Measurements from ENCODE around the gene ZSCAN5A.
"Not testable (repeated sequence)": the region's sequence is repeated elsewhere in the genome, so short reads cannot be mapped to it uniquely, and the experiment has no call there.

Gene ZSCAN5A

GRCh38 chr19:56199687-56200086 is 115.0 kb downstream of the ZSCAN5A start:
- no peak for DNase-seq

DNA sequence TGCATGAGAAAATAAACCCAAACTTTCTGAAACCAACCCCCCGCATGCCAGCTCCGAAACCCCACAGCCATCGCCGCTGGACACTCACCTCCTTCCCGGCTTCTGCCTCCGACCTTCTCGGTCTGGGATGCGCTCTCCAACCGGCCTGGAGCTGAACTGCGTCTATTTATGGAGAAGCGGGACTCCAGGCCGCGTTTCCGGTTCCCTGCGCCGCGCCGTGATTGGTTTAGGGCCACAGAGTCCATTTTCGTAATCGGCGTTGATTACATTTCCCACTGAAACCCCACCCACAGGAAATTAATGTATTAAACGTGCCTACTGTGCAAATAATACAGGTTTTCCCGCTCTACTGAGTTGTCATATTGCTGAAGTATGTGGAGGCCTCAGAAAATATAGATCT is 117.0 kb downstream of the ZSCAN5A start, which contains the start of gene ZSCAN5B:
Gene ZSCAN5B, minus strand, starts transcription at position 138 of the 400 bp plus-strand sequence. CDS start 4,731 bp downstream, outside the sequence.
- not testable (repeated sequence) for DNase-seq

GRCh38 chr19:56193981-56194640 is 120.5 kb downstream of the ZSCAN5A start:
- DNase-seq, result no peak

- DNase-seq, result no peak
These were observed 122.9 kb downstream of the ZSCAN5A start for GRCh38 chr19:56191711-56192110.

DNA sequence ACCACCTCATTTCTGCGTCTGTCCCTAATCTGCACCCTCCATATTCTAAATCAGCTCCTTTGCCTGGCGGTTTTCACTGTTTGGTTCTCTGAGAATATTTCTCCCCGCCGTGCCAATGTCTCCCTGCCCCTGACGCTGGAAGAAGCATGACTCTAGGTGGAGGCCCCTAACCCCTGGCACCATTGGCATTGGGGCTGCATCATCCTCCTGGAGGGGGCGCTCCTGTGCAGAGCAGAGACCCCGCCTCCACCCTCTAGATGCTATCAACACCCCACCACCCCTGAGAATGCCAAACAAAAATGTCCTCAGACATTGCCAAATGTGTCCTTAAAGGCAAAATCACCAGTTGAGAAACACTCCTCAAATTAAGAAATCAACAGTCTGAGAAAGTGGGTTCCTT is 123.5 kb downstream of the ZSCAN5A start:
- no peak for DNase-seq

GRCh38 chr19:56189785-56190184 is 124.9 kb downstream of the ZSCAN5A start:
- DNase-seq, result no peak

GRCh38 chr19:56177564-56178243 is 136.9 kb downstream of the ZSCAN5A start:
- no peak for DNase-seq

- no peak for DNase-seq
These were observed 137.8 kb downstream of the ZSCAN5A start for GRCh38 chr19:56176881-56177280.

- DNase-seq, result not testable (repeated sequence)
These were observed 138.3 kb downstream of the ZSCAN5A start for GRCh38 chr19:56176310-56176709.

- not testable (repeated sequence) for DNase-seq
These were observed 138.8 kb downstream of the ZSCAN5A start, which contains the start of gene GALP for GRCh38 chr19:56175861-56176307. GALP (plus strand) TSS chr19:56176008; CDS start chr19:56177109, 1,101 bp downstream.

DNA sequence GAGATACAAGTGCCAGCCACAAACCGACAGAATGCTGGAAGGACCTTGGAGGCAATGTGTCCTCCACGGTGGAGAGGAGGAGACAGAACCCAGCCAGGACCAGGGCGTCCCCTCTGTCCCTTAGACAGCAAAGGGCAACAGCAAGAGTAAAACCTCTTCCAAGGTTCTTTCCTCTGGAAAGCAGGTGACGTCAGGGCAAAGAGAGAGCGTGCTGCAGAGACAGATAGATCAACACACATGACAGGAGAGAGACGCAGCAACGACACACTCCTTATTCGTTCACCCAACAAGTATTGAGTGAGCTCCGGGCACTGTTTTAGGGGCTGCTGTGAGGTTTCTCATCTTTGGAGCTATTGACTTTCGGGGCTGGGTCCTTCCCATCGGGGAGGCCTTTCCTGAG is 140.1 kb downstream of the ZSCAN5A start:
- DNase-seq, result no peak

- DNase-seq, result no peak
These were observed 140.6 kb downstream of the ZSCAN5A start for GRCh38 chr19:56174086-56174485.

Measured in activated T-cell treated with anti-CD3 and anti-CD28 coated beads for 4 hours (primary cell).